Choroid plexus epithelial cell (primary cell): ENCODE results near the gene TMTC2.

Experiments used
- DNase-seq: peaks from one replicate; pipeline ENCODE4 v3.0.0-alpha.2; 2010; ENCODE audit warnings: low read depth
- H3K4me3 ChIP-seq: 2 replicates; pipeline ENCODE4 v1.5.1; 2011; ENCODE audit warnings: low read depth, mild to moderate bottlenecking, control low read depth, low read length, moderate library complexity
- CTCF ChIP-seq: conservative IDR thresholded peaks from 2 replicates; pipeline ENCODE4 v1.5.1; 2011; ENCODE audit warnings: low read depth, mild to moderate bottlenecking, control low read depth, inconsistent platforms, low read length, moderate library complexity

TMTC2 gene

GRCh38 chr12:82810568-82810967, 123.9 kb downstream of the TMTC2 start:
- no peak for TF ChIP-seq CTCF
- no peak overlapping the region for H3K4me3 ChIP-seq
- no peak for DNase-seq

- TF ChIP-seq CTCF: no peak
- peak; percentile 10 for DNase-seq
- H3K4me3 ChIP-seq: no peak overlapping the region
Measured at GRCh38 chr12:82817368-82817767, 130.7 kb downstream of the TMTC2 start.

- TF ChIP-seq CTCF: no peak
- peak; percentile 34 for DNase-seq
Measured at GRCh38 chr12:82818271-82819035, 131.7 kb downstream of the TMTC2 start.

GRCh38 chr12:82826505-82826904, 139.8 kb downstream of the TMTC2 start:
- no peak for TF ChIP-seq CTCF
- H3K4me3 ChIP-seq: no peak overlapping the region
- DNase-seq: no peak

More at GRCh38 chr12:82818271-82819035, 131.7 kb downstream of the TMTC2 start:
- no peak overlapping the region for H3K4me3 ChIP-seq

- no peak overlapping the region for H3K4me3 ChIP-seq
- no peak for TF ChIP-seq CTCF
- DNase-seq: no peak
Measured at GRCh38 chr12:82832096-82832495, 145.4 kb downstream of the TMTC2 start.

- no peak overlapping the region for H3K4me3 ChIP-seq
- no peak for DNase-seq
- TF ChIP-seq CTCF: no peak
Measured at GRCh38 chr12:82832981-82833380, 146.3 kb downstream of the TMTC2 start.

GRCh38 chr12:82833481-82833880, 146.8 kb downstream of the TMTC2 start:
- TF ChIP-seq CTCF: no peak
- no peak overlapping the region for H3K4me3 ChIP-seq
- no peak for DNase-seq
